Neutrophil (primary cell): ENCODE results near the gene ADRM1.

Experiments used
- H3K27ac ChIP-seq: fragments of 200-600 bp; sonication (generic); 2 replicates; pipeline ENCODE4 v1.5.1; 2016; ENCODE audit warnings: mild to moderate bottlenecking, moderate library complexity
- H3K27me3 ChIP-seq: fragments of 200-600 bp; sonication (generic); 2 replicates; pipeline ENCODE4 v1.6.0; 2016; ENCODE audit warnings: mild to moderate bottlenecking
- H3K36me3 ChIP-seq: fragments of 200-600 bp; sonication (generic); 2 replicates; pipeline ENCODE4 v1.5.1; 2017
- H3K4me1 ChIP-seq, 2 experiments: fragments of 200-600 bp in 1 of 2; sonication (generic) in 1 of 2; 1 replicate in 1 of 2; 2 replicates in 1 of 2; pipeline versions ENCODE4 v1.5.1 to v1.6.1; 2013 to 2016; ENCODE audit warnings: low read depth in 1 of 2, low read length in 1 of 2, mild to moderate bottlenecking in 1 of 2, moderate library complexity in 1 of 2; ENCODE audit not compliant: control insufficient read depth in 1 of 2, insufficient read depth in 1 of 2
- H3K4me3 ChIP-seq, 2 experiments: fragments of 200-600 bp in 1 of 2; sonication (generic) in 1 of 2; 1 replicate in 1 of 2; 2 replicates in 1 of 2; pipeline ENCODE4 v1.5.1; 2013 to 2016; ENCODE audit warnings: low read depth in 1 of 2, low read length in 1 of 2, mild to moderate bottlenecking in 1 of 2, moderate library complexity in 1 of 2
- H3K9me3 ChIP-seq: fragments of 200-600 bp; sonication (generic); 2 replicates; pipeline ENCODE4 v1.5.1; 2016
- CTCF ChIP-seq: fragments of 200-600 bp; sonication (generic); IDR thresholded peaks from 2 replicates; pipeline ENCODE4 v1.5.1; 2016; ENCODE audit warnings: antibody characterized with exemption

The ADRM1 gene

GRCh38 chr20:62354031-62354808 is 51.4 kb downstream of the ADRM1 start:
- Histone ChIP-seq H3K4me1 (no peaks in the 10 kb centered on the region), H3K27ac (no peak overlapping the region), H3K27me3 (peaks cover 34% of the 10 kb centered on the region), H3K4me3 (no peak overlapping the region), H3K36me3 (no peaks in the 10 kb centered on the region), H3K9me3 (no peaks in the 10 kb centered on the region)
- TF ChIP-seq CTCF = no peak

GRCh38 chr20:62354811-62355341 is 52.1 kb downstream of the ADRM1 start:
- no peaks in the 10 kb centered on the region for H3K4me1 ChIP-seq
- no peak overlapping the region for H3K4me3 ChIP-seq
- no peaks in the 10 kb centered on the region for H3K9me3 ChIP-seq
- H3K36me3 ChIP-seq = no peaks in the 10 kb centered on the region
- peaks cover 34% of the 10 kb centered on the region for H3K27me3 ChIP-seq
- H3K27ac ChIP-seq = no peak overlapping the region
- TF ChIP-seq CTCF = no peak

GRCh38 chr20:62355516-62355877 is 52.7 kb downstream of the ADRM1 start:
- TF ChIP-seq CTCF = no peak
- Histone ChIP-seq H3K27me3 (peaks cover 34% of the 10 kb centered on the region), H3K27ac (no peak overlapping the region)

GRCh38 chr20:62355878-62356588 is 53.2 kb downstream of the ADRM1 start:
- H3K27ac ChIP-seq = no peak overlapping the region
- no peak for TF ChIP-seq CTCF
- H3K4me3 ChIP-seq = no peak overlapping the region
- H3K27me3 ChIP-seq = peaks cover 34% of the 10 kb centered on the region
- no peaks in the 10 kb centered on the region for H3K9me3 ChIP-seq
- H3K36me3 ChIP-seq = no peaks in the 10 kb centered on the region
- H3K4me1 ChIP-seq = no peaks in the 10 kb centered on the region

More at GRCh38 chr20:62355516-62355877, 52.7 kb downstream of the ADRM1 start:
- Histone ChIP-seq H3K4me3 (no peak overlapping the region), H3K36me3 (no peaks in the 10 kb centered on the region), H3K4me1 (no peaks in the 10 kb centered on the region), H3K9me3 (no peaks in the 10 kb centered on the region)

GRCh38 chr20:62356589-62357186 is 53.9 kb downstream of the ADRM1 start:
- Histone ChIP-seq H3K9me3 (no peaks in the 10 kb centered on the region), H3K4me3 (no peak overlapping the region), H3K4me1 (no peaks in the 10 kb centered on the region), H3K27ac (no peak overlapping the region), H3K36me3 (no peaks in the 10 kb centered on the region), H3K27me3 (peaks cover 34% of the 10 kb centered on the region)
- no peak for TF ChIP-seq CTCF
